Prostate gland (tissue), 2 donors: Measurements from ENCODE around the gene EMILIN3.

Experiments used
- CTCF ChIP-seq, 4 experiments: fragments of 200-600 bp in 2 of 4; fragments of 450-650 bp in 2 of 4; sonication (generic) in 2 of 4; IDR thresholded peaks; 1 replicate in 3 of 4; 2 replicates in 1 of 4; pipeline ENCODE4 v1.5.1; 2016 to 2019; ENCODE audit warnings: antibody characterized with exemption in 4 of 4, mild to moderate bottlenecking in 2 of 4, moderate library complexity in 2 of 4
- POLR2A ChIP-seq: fragments of 450-650 bp; IDR thresholded peaks from one replicate; pipeline ENCODE4 v1.6.1; 2016; ENCODE audit warnings: antibody characterized with exemption, mild to moderate bottlenecking

DNA sequence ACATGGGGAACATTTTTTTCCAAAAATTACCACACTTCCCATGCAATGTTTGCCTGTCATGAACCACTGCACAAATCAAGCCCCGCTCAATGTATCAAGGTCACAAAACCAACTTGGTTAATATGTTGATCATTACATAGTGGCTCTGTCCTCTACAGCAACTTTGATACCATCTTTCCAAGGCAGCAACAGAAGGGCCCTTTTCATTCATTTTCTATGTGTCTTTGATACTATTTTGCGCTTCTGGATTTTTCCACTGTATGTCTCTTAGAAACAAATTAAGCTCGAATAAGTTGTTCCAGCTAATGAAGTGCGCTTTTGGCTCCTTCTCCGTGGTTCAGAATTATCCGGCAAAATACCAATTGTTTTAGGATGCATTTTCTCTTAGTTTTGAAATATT is 50.6 kb downstream of the EMILIN3 start:
- no peak for TF ChIP-seq CTCF (IDR thresholded peaks at IDR 0.05)
- TF ChIP-seq POLR2A = no peak
